PC-3 (cell line): ENCODE results near the gene BSN. TPM values are rescaled to one million over a fixed set of nuclear protein-coding genes. Genes with fewer than 3 reads are reported as not detected.

ENCODE experiments used
- ATAC-seq: fragments of 200-7000 bp; cut with Tn5 transposase; 2 replicates; pipeline ENCODE4 v1.9.1; 2020; ENCODE audit warnings: mild to moderate bottlenecking, moderate library complexity
- BruUV-seq: library from RNA; stranded (reverse); fragments of 400-500 nt; replicated peaks from 2 replicates; lab custom pipeline; 2021; lab: Mats Ljungman, UMichigan
- CTCF ChIA-PET: fragments of 300-600 bp; sonication (Branson Sonifier 250); formaldehyde crosslinking; loops from one replicate; lab custom pipeline; 2022; ENCODE audit warnings: antibody characterized with exemption; lab: Charles Lee
- POLR2A ChIA-PET: fragments of 300-600 bp; sonication (Branson Sonifier 250); formaldehyde crosslinking; loops from one replicate; lab custom pipeline; 2022; ENCODE audit warnings: antibody characterized with exemption; ENCODE audit not compliant: unreplicated experiment; lab: Charles Lee
- DNase-seq: peaks from one replicate; pipeline ENCODE4 v3.0.0-alpha.2; 2015
- H2AFZ ChIP-seq: fragments of 300-600 bp; sonication (generic); 2 replicates; pipeline ENCODE4 v1.6.0; 2016; ENCODE audit warnings: antibody characterized with exemption, low read length
- H3F3A ChIP-seq: fragments of 300-600 bp; sonication (generic); one replicate; pipeline ENCODE4 v1.6.0; 2017; ENCODE audit warnings: antibody characterized with exemption, low read length, control low read depth, mild to moderate bottlenecking; ENCODE audit not compliant: unreplicated experiment
- H3K27ac ChIP-seq: fragments of 300-600 bp; sonication (generic); 2 replicates; pipeline ENCODE4 v1.5.1; 2016; ENCODE audit warnings: mild to moderate bottlenecking, low read length
- H3K27me3 ChIP-seq: fragments of 300-600 bp; sonication (generic); 2 replicates; pipeline ENCODE4 v1.6.1; 2016; ENCODE audit warnings: low read length, mixed read lengths
- H3K36me3 ChIP-seq: fragments of 300-600 bp; sonication (generic); 2 replicates; pipeline ENCODE4 v1.6.1; 2016; ENCODE audit warnings: low read depth, mixed run types, low read length, mixed read lengths
- H3K4me1 ChIP-seq: fragments of 300-600 bp; sonication (generic); 2 replicates; pipeline ENCODE4 v1.5.1; 2016; ENCODE audit warnings: low read length; ENCODE audit not compliant: insufficient read depth
- H3K4me2 ChIP-seq: fragments of 300-600 bp; sonication (generic); 2 replicates; pipeline ENCODE4 v1.6.0; 2016; ENCODE audit warnings: low read length
- H3K4me3 ChIP-seq: fragments of 300-600 bp; sonication (generic); 2 replicates; pipeline ENCODE4 v1.5.1; 2016; ENCODE audit warnings: mild to moderate bottlenecking, low read length, mixed read lengths
- H3K79me2 ChIP-seq: fragments of 300-600 bp; sonication (generic); 2 replicates; pipeline ENCODE4 v1.6.1; 2017; ENCODE audit warnings: low read length, mixed read lengths
- H3K9ac ChIP-seq: fragments of 300-600 bp; sonication (generic); 2 replicates; pipeline ENCODE4 v1.6.0; 2016; ENCODE audit warnings: mild to moderate bottlenecking, low read length
- H3K9me2 ChIP-seq: fragments of 300-600 bp; sonication (generic); replicated peaks from 2 replicates; pipeline ENCODE4 v1.6.1; 2016; ENCODE audit warnings: mixed run types, low read length, mixed read lengths
- H3K9me3 ChIP-seq: fragments of 300-600 bp; sonication (generic); 2 replicates; pipeline ENCODE4 v1.6.1; 2016; ENCODE audit warnings: low read length, mixed read lengths
- H4K20me1 ChIP-seq: fragments of 300-600 bp; sonication (generic); 2 replicates; pipeline ENCODE4 v1.6.1; 2016; ENCODE audit warnings: low read length, mixed read lengths
- EZH2 ChIP-seq: fragments of 300-600 bp; sonication (generic); IDR thresholded peaks from one replicate; pipeline ENCODE4 v1.6.1; 2017; ENCODE audit warnings: antibody characterized with exemption, mild to moderate bottlenecking, low read length; ENCODE audit not compliant: unreplicated experiment
- EZH2phosphoT487 ChIP-seq: fragments of 300-600 bp; sonication (generic); IDR thresholded peaks from 2 replicates; pipeline ENCODE4 v1.6.1; 2018; ENCODE audit warnings: mild to moderate bottlenecking, antibody characterized with exemption, low read length, borderline replicate concordance
- intact Hi-C: fragments of 100-400 bp; cut with micrococcal nuclease; formaldehyde crosslinking; loops from 2 replicates; pipeline ENCODE4 v1.9.0; 2023
- total RNA-seq: library from RNA; depleted of rRNA; stranded (reverse); fragments of >200 nt; gene quantifications from 2 replicates; pipeline ENCODE4 v1.2.3, GENCODE V29; 2014
- TF ChIP-seq, protein P1 (sequence below): fragments of 300-600 bp; sonication (generic); conservative IDR thresholded peaks from 2 replicates; pipeline ENCODE4 v1.5.1; 2017; ENCODE audit warnings: antibody characterized with exemption, low read depth, mild to moderate bottlenecking, low read length

The BSN gene
- total RNA-seq, 1 experiment from 2014 or later: 0.80 TPM

DNA sequence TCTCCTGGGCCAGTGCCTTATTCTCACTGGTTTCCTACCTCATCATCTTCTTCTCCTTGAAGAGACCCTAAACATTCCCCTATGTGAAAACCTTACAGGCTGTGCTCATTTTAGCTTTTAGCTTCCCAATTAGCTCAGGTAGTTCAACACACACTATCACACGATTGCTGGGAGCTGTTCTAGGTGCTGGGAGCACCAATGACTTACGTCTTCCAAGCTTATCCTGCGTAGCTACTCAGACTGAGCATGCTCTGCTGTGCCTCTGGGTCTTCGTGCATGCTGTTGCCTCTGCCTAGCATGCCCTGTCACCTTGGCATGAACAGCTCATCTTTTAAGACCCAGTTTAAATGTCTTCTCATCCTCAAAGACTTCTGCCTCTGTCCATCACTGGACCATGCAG lies 64.1 kb downstream of the BSN start:
- TF ChIP-seq, protein P1, sequence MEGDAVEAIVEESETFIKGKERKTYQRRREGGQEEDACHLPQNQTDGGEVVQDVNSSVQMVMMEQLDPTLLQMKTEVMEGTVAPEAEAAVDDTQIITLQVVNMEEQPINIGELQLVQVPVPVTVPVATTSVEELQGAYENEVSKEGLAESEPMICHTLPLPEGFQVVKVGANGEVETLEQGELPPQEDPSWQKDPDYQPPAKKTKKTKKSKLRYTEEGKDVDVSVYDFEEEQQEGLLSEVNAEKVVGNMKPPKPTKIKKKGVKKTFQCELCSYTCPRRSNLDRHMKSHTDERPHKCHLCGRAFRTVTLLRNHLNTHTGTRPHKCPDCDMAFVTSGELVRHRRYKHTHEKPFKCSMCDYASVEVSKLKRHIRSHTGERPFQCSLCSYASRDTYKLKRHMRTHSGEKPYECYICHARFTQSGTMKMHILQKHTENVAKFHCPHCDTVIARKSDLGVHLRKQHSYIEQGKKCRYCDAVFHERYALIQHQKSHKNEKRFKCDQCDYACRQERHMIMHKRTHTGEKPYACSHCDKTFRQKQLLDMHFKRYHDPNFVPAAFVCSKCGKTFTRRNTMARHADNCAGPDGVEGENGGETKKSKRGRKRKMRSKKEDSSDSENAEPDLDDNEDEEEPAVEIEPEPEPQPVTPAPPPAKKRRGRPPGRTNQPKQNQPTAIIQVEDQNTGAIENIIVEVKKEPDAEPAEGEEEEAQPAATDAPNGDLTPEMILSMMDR: no peak
- intact Hi-C loops: no loop called here
- Histone ChIP-seq H2AFZ (no peak overlapping the region), H3K36me3 (no peaks in the 10 kb centered on the region), H3K9ac (no peak overlapping the region), H3K9me2 (no peaks in the 10 kb centered on the region), H3K79me2 (no peaks in the 10 kb centered on the region), H3K27me3 (no peaks in the 10 kb centered on the region), H3K27ac (no peak overlapping the region), H3K4me2 (no peak overlapping the region), H3K9me3 (no peaks in the 10 kb centered on the region), H4K20me1 (no peaks in the 10 kb centered on the region), H3F3A (no peaks in the 10 kb centered on the region), H3K4me1 (no peaks in the 10 kb centered on the region), H3K4me3 (no peak overlapping the region)
- POLR2A ChIA-PET: interaction anchor here (0.6 kb wide), 1 partner anchor 64 kb away, joined by 3 read pairs; the partner anchor contains the start of gene BSN
- BruUV-seq: no TSS peak
- ATAC-seq (no peak; the same call in 1 of the 2 replicates), DNase-seq (no peak)
- CTCF ChIA-PET: no interaction called here

DNA sequence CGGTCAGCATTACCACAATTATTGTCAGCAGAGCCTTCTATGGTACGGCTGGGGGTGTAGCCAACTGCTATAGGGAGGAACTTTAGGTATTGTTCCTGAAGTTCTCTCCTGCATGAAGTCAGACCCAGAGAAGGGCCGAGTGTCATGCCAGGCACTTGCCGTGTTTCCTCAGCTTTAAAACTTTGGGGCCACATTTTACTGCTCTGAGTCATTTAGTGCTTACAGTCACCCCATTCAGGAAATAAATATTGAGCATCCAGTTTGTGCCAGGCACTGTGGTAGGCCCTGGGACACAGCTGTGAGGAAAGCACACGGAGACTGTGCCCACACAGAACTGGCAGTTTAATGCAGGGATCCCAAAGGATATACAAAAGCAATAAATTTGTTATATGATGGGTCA lies 65.4 kb downstream of the BSN start:
- CTCF ChIA-PET: no interaction called here
- H3K79me2 ChIP-seq: no peaks in the 10 kb centered on the region
- POLR2A ChIA-PET: no interaction called here
- intact Hi-C loops: no loop called here
- H2AFZ ChIP-seq: no peak overlapping the region
- no peaks in the 10 kb centered on the region for H3K27me3 ChIP-seq
- no peaks in the 10 kb centered on the region for H3K4me1 ChIP-seq
- no peaks in the 10 kb centered on the region for H3K9me2 ChIP-seq
- ATAC-seq (peak; percentile 62), DNase-seq (peak; percentile 13)
- H3K9me3 ChIP-seq: no peaks in the 10 kb centered on the region
- H3K36me3 ChIP-seq: no peaks in the 10 kb centered on the region
- no TSS peak for BruUV-seq
- no peaks in the 10 kb centered on the region for H3F3A ChIP-seq
- no peak overlapping the region for H3K27ac ChIP-seq
- H3K4me3 ChIP-seq: no peak overlapping the region
- H4K20me1 ChIP-seq: no peaks in the 10 kb centered on the region
- H3K9ac ChIP-seq: no peak overlapping the region
- TF ChIP-seq EZH2phosphoT487: no peak
- TF ChIP-seq, protein P1: no peak
- TF ChIP-seq EZH2: no peak
- H3K4me2 ChIP-seq: no peak overlapping the region

DNA sequence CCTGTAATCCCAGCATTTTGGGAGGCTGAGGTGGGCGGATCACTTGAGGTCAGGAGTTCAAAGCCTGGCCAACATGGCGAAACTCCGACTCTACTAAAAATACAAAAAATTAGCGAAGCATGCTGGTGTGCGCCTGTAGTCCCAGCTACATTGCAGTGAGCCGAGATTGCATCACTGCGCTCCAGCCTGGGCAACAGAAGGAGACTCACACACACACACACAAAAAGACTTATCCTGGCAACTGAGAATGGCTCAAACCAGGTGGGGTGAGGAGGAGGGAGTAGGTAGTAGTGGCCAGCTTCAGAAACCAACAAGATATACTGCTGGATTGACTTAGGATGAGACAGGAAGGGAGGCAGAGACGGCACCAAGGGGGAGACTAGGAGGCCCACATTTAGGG lies 66.5 kb downstream of the BSN start:
- no peak overlapping the region for H2AFZ ChIP-seq
- CTCF ChIA-PET: no interaction called here
- H3K9me3 ChIP-seq: no peaks in the 10 kb centered on the region
- H3K79me2 ChIP-seq: no peaks in the 10 kb centered on the region
- no peaks in the 10 kb centered on the region for H3K9me2 ChIP-seq
- H3K9ac ChIP-seq: no peak overlapping the region
- intact Hi-C loops: no loop called here
- H3K4me3 ChIP-seq: no peak overlapping the region
- H3K27me3 ChIP-seq: no peaks in the 10 kb centered on the region
- no peak for TF ChIP-seq EZH2
- TF ChIP-seq EZH2phosphoT487: no peak
- TF ChIP-seq, protein P1: no peak
- no peaks in the 10 kb centered on the region for H4K20me1 ChIP-seq
- no peaks in the 10 kb centered on the region for H3K4me1 ChIP-seq
- BruUV-seq: no TSS peak
- DNase-seq (no peak), ATAC-seq (no peak)
- no peaks in the 10 kb centered on the region for H3F3A ChIP-seq
- no peak overlapping the region for H3K27ac ChIP-seq
- H3K36me3 ChIP-seq: no peaks in the 10 kb centered on the region
- H3K4me2 ChIP-seq: no peak overlapping the region
- POLR2A ChIA-PET: no interaction called here
